Coronary artery (tissue), 2 donors: ENCODE data around the gene ARHGAP44.

Experiments
- DNase-seq: peaks from one replicate; pipeline ENCODE4 v3.0.0-alpha.2; 2017; ENCODE audit warnings: low spot score
- H3K27ac ChIP-seq, 2 donors: fragments of 200-600 bp; sonication (generic); one replicate each; pipeline ENCODE4 v1.5.1; 2016 to 2019
- H3K4me3 ChIP-seq: fragments of 200-600 bp; sonication (generic); 2 replicates; pipeline ENCODE4 v1.5.1; 2016; ENCODE audit warnings: mild to moderate bottlenecking, moderate library complexity
- TF ChIP-seq, protein P1 (sequence below): fragments of 200-600 bp; sonication (generic); IDR thresholded peaks from one replicate; pipeline ENCODE4 v1.5.1; 2019; ENCODE audit warnings: antibody characterized with exemption

Gene ARHGAP44

DNA sequence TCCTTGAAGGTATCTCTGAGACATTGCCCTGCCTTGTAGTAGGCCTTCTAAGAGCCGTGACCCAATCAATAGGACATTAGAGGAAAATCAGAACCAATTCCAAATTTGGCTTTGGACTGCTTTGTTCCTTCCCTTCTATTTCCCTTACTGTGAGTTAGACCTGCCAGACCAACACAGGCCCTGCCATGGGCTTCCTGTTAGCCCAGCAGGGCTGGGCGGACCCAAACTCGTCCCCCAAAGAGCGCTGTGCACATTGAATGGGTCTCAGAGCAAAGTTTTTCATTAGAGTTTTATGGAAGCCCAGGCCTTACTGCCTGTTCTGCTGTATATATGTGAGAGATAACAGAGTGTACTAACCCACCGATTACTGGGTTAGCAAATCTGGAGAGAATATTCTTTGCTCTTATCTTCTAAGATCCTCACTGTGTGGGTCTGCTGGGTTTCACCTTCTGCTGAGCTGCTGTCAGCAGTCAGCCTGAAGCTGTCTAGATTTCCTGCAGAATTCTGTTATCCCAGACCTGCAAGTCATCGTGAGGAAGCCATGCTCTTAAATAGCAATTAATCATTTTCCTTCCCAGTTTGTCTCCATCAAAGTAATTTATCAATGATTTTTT is 5.7 kb downstream of the ARHGAP44 start:
- no peak overlapping the region for H3K4me3 ChIP-seq
- TF ChIP-seq, protein P1, sequence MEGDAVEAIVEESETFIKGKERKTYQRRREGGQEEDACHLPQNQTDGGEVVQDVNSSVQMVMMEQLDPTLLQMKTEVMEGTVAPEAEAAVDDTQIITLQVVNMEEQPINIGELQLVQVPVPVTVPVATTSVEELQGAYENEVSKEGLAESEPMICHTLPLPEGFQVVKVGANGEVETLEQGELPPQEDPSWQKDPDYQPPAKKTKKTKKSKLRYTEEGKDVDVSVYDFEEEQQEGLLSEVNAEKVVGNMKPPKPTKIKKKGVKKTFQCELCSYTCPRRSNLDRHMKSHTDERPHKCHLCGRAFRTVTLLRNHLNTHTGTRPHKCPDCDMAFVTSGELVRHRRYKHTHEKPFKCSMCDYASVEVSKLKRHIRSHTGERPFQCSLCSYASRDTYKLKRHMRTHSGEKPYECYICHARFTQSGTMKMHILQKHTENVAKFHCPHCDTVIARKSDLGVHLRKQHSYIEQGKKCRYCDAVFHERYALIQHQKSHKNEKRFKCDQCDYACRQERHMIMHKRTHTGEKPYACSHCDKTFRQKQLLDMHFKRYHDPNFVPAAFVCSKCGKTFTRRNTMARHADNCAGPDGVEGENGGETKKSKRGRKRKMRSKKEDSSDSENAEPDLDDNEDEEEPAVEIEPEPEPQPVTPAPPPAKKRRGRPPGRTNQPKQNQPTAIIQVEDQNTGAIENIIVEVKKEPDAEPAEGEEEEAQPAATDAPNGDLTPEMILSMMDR = no peak
- no peak overlapping the region for H3K27ac ChIP-seq
- no peak for DNase-seq

DNA sequence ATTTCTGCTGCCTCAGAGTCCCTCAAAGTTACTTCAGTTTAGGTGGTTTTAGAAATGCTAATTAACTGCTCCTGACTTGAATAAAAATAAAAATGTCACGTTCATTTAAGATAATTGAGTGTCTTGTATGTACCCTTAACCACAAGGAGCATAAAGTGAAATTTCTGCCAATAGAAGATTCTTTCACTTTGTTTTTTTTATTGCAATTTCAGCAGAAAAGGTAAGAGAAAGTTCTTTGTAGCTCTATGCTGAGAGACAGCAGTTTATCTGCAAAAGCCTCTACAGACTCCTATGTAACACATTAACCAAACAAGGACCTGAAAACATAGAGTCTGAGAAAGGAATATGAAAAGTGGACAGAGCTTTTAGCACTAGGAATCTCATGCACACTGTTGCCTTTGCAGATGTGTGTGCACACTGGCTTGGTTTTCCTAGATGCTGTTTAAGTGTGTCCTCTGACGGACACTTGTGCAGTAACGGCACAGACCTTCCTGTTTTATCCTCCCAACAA is 11.6 kb downstream of the ARHGAP44 start:
- TF ChIP-seq, protein P1 = no peak
- no peak overlapping the region for H3K4me3 ChIP-seq
- no peak for DNase-seq
- no peak overlapping the region for H3K27ac ChIP-seq

DNA sequence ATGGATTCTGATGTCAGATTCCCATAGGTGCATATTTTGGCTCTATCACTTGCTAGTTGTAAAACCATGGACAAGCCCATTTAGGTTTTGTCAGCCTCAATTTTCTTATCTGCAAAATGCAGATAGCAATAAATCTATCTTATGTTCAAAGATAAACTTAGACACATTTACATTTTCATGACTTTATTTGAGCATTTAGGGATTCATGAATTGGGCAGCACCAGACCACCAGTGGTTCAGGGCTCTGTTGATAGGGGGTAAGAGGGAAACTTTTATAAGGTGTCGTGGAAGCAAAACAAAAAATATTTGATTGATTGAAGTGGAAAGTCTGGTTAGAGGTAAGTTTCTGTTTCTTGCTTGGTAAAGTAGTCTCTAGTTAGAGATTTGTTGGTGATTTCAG is 17.3 kb downstream of the ARHGAP44 start:
- no peak overlapping the region for H3K4me3 ChIP-seq
- DNase-seq = no peak
- no peak overlapping the region for H3K27ac ChIP-seq
- TF ChIP-seq, protein P1 = no peak

DNA sequence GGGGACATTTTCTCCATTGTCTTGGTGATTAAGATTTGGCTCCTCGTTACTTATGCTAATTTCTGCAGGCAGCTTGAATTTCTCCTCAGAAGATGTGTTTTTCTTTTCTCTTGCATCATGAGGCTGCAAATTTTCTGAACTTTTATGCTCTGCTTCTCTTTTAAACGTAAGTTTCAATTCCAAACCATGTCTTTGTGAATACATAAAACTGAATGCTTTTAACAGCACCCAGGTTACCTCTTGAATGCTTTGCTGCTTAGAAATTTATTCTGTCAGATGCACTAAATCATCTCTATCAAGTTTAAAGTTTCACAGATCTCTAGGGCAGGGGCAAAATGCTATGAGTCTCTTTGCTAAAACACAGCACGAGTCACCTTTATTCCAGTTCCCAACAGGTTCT is 19.4 kb downstream of the ARHGAP44 start:
- Histone ChIP-seq H3K27ac (no peak overlapping the region), H3K4me3 (no peak overlapping the region)
- TF ChIP-seq, protein P1 = no peak
- no peak for DNase-seq

DNA sequence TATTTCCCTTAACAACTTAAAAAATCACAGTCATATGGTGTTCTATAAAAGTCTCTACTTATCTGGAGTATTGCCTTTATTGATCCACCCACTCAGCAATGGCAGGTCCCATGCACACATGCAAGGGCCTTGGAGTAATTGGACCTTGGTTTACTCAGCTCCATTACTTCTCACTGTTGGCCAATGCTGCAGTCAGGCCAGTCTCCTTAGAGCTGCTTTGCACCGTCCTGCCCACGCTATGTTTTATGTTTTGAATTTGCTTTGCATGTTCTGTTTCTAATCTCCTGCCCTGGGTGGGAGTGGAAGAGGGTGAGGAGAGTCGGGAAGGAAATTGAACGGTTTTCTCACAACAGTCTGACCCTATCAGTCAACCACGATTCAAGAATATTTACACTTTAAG is 23.6 kb downstream of the ARHGAP44 start:
- TF ChIP-seq, protein P1 = no peak
- Histone ChIP-seq H3K27ac (no peak overlapping the region), H3K4me3 (no peak overlapping the region)
- DNase-seq = no peak

DNA sequence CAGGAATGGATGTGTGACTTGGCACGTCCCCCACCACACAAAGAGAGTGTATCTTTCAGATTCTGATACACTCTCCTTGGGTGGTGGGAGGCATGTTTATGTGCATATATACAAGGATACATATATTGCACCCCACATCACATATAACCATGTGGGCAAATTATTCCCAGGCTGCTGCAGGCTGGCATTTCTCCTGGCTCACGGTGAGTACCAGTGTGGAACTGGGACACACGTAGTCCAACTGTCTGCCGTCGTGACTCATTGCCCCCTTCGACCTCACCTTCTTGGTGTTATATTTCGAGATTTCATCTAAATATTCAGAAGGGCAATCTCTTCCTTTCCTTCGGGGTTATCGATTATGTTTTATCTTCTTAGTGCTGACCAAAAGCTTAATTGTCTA is 24.4 kb downstream of the ARHGAP44 start:
- H3K4me3 ChIP-seq = no peak overlapping the region
- no peak for DNase-seq
- TF ChIP-seq, protein P1 = no peak
- no peak overlapping the region for H3K27ac ChIP-seq

DNA sequence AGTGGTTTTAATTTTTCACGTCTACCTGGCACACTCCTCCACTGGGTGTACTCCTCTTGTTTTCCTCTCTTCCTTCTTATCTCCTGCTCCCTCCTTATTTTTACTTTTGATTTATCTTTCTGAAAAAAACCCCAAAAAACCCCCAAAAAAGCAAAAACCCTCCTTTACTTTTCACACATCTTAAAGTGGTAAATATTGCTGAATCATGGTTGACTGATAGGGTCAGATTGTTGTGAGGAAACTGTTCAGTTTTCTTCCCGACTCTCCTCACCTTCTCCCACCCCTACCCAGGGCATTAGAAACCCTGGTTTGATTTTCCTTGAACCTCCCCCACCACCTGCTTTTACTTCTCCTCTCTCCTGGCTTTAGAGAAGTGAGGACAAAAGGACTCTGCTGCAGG is 25.4 kb downstream of the ARHGAP44 start:
- TF ChIP-seq, protein P1 = no peak
- no peak overlapping the region for H3K27ac ChIP-seq
- DNase-seq = no peak
- H3K4me3 ChIP-seq = no peak overlapping the region
